ENCODE results near the gene MAGI2.
"Not testable (repeated sequence)": the region's sequence is repeated elsewhere in the genome, so short reads cannot be mapped to it uniquely, and the experiment has no call there.

MAGI2 gene

GRCh38 chr7:78359836-78360235 lies 1093.6 kb downstream of the MAGI2 start:
- no peak for DNase-seq (ENCODE audit: low read depth in 3 of 3)

GRCh38 chr7:78357709-78358108 lies 1095.8 kb downstream of the MAGI2 start:
- DNase-seq (ENCODE audit: low read depth in 3 of 3): no peak

- no peak for DNase-seq (ENCODE audit: low read depth in 3 of 3)
These were observed 1097.6 kb downstream of the MAGI2 start for GRCh38 chr7:78355834-78356233.

DNA sequence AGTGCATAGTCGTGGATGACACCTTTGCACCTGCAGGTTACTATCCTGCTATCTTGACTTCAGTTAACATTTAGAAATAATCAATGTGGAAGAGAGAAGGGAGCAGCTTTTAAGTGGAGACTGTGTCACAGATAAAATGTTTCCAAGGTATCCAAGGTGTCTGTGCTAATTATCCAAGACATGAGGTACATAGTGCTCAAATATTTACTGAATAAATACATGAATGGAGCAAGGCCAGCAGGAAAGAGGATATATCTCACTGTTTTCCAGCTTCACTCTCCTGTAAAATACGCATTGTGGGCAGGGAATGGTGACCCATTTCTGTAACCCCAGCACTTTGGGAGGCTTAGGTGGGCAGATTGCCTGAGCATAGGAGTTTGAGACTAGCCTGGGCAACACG lies 1102.5 kb downstream of the MAGI2 start:
- DNase-seq (ENCODE audit: low read depth in 3 of 3): no peak

DNA sequence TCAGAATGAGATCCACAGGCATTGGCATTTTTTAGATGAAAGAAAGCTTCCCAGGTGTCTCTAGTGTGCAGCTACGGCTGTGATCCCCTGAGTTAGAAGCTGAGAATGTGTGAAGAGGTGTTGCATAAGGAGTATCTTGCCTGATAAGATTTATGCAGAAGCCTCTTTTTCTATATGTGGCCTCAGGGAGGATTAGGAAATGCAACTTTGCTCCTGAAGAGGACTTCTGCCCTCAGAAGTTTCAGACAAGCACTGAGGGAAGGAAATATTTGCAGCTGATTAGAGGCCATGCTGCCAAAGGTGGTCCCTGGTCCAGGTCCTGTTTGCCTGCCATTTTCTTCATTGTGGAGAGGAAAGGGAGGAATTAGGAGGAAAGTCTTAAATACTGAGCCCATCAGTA lies 1103.1 kb downstream of the MAGI2 start:
- DNase-seq (ENCODE audit: low read depth in 3 of 3): no peak

- no peak for DNase-seq (ENCODE audit: low read depth in 3 of 3)
These were observed 1106.6 kb downstream of the MAGI2 start for GRCh38 chr7:78346827-78347226.

- no peak for DNase-seq (ENCODE audit: low read depth in 3 of 3)
These were observed 1107.5 kb downstream of the MAGI2 start for GRCh38 chr7:78345979-78346378.

DNA sequence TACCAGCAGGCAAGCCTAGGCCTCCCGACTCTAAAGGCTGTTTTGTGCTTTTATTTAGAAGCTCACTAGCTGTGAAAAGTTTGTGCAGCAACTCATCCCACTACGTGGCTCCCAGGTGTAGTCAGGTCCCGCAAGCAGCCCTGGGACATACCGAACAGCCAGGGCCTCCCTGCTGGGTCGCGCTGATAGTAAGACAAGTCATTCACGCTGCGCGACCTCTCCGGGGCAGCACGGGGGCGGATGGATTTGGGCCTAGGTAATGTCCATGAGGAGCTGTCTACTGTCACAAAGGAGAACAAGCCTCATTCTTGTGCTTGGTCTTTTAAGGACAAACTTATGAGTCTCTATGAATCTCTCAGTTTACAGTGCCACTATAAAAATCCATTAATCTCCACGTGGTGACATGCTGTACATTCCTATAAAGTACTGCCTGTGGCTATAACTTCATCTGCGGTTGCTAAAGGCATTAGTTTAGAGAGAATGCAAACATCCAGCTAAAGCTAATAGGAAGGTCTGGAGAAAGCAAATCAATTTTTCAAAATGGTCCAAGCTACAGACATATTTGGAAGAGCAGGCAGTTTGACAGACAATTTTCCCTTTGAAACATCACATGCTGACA lies 1108.1 kb downstream of the MAGI2 start:
- no peak for DNase-seq (ENCODE audit: low read depth in 3 of 3)

GRCh38 chr7:78334426-78334825 lies 1119.0 kb downstream of the MAGI2 start:
- no peak for DNase-seq (ENCODE audit: low read depth in 3 of 3)

DNA sequence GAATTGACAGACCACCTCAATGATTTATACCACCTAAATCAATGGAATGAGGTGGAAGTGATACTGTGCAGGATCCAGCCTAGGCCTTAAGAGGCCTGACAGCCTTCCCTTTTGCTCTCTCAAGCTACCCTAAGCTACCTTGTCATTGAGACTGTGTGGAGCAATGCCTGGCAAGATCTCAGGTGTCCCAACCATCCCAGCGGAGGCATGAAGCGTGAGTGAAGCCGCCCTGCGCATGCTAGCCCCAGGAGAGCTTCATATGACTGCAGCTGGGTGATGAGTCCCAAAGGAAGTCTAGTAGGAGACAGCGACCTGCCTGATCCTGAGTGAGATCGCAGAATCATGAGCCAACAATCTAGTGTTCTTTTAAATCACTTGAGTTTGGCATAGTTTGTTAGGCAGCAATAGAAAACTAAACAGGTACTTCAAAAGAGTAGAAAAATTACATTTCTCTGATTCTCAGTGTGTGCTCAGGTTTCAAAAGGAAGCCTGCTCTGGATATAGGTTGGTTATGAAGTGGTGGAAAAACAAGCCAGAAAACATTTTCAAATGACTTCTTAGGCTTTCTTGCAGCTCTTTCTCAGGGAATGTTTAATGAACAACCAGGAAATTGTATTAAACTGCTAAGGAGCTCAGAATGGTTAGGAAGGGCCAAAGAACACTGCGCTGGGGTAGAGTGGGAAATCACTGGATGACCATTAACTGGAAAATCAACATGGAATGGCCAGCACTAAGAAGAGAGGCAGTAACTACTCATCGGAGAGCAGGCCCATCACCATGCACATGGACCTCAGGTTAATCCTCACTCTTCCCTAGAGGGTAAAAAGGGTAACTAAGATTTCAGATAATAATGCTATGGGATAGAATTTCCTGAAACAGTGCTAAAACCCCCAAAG lies 1119.7 kb downstream of the MAGI2 start:
- DNase-seq (ENCODE audit: low read depth in 3 of 3): no peak

DNA sequence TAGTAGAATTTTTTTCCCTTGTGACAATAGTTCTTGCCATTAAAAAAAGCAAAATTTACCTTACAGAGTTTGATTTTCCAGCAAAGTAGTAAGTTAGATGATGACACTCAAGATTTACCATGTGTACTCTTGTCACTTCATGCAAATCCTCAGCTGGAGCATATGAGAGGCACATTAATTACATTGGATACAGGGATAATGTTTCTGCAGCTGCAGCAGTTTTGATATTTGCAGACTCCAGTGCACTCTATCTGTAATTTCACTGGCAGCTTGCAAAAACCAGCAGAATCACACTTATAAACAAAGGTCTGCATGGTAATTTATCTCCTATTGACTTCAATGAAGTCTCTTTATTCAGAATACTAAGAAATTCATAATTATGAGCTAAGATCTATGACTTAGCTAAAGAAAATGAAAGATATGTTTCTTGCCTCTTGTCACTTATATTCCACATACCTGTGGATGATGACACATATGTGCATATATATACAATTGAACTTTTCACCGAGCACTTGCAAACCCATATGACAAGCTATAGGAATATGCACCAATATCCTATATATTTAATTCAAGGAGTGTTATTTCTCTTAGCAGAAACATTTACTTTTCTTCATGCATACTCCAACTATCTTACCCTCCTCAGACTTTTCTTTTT lies 1124.3 kb downstream of the MAGI2 start:
- no peak for DNase-seq (ENCODE audit: low read depth in 3 of 3)

GRCh38 chr7:78327718-78328117 lies 1125.7 kb downstream of the MAGI2 start:
- no peak for DNase-seq (ENCODE audit: low read depth in 3 of 3)

DNA sequence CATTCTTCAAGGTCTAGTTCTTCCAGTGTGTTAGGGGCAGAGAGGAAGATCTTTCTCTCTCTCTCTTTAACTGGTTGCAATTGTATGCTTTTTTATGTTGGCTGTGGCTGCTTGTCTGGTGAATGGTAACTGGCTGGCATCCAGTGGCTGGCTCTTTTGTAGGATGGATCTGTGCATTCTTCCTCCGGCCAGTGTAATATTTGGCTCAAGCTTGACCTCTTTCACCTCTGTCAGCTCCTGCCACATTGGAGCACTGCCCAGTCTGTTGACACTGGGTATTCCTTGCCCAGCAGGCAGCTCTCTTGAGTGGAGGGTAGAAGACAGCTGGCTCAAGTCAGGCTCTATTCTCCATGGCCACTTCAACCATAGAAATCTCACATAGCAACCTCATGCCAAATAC lies 1126.6 kb downstream of the MAGI2 start:
- DNase-seq (ENCODE audit: low read depth in 3 of 3): no peak

DNA sequence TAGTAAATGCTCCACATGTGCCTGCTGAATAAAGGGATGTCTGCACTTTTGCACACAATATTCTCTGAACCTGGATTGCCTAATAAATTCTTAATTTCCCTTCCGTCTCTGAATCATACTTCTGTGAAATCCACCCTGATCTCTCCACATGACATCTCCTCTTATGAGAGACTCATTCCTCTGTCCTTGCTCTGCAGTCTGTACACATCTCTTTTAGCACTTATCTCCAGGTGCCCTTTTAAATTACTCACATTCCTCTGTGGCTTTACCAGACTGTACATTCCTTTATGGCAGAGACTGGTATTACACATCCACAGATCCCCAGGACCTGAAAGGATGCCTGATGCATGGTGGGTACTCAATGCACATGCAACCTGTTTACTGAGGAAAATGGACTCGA lies 1127.3 kb downstream of the MAGI2 start:
- no peak for DNase-seq (ENCODE audit: low read depth in 3 of 3)

DNA sequence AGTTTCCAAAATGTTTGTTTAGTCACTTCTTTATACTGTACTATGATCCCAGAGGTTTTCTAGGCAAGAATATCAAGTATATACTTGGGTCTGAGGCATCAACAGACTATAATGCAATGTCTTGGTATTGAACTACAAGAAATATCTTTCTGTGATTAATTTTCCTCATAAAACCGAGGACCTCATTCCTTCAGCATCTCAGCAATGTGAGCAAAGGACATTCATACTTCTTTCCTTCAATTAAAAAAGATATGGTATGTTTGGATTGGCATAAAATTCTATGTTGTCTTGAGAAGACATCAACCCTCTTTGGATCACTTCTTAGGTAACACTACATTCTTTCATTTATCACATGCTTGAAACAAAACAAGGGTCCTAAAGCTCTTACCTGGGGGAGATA lies 1130.3 kb downstream of the MAGI2 start:
- DNase-seq (ENCODE audit: low read depth in 3 of 3): no peak

DNA sequence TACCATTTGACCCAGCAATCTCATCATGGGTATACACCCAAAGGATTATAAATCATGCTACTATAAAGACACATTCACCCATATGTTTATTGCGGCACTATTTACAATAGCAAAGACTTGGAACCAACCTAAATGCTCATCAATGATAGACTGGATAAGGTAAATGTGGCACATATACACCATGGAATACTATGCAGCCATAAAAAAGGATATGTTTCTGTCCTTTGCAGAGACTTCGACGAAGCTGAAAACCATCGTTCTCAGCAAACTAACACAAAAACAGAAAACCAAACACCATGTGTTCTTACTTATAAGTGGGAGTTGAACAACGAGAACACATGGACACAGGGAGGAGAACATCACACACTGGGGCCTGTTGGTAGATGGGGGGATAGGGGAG lies 1131.2 kb downstream of the MAGI2 start:
- DNase-seq (ENCODE audit: low read depth in 3 of 3): not testable (repeated sequence)

GRCh38 chr7:78317371-78317770 lies 1136.1 kb downstream of the MAGI2 start:
- DNase-seq (ENCODE audit: low read depth in 3 of 3): no peak

- DNase-seq (ENCODE audit: low read depth in 3 of 3): no peak
These were observed 1137.4 kb downstream of the MAGI2 start for GRCh38 chr7:78316110-78316509.

- no peak for DNase-seq (ENCODE audit: low read depth in 3 of 3)
These were observed 1138.3 kb downstream of the MAGI2 start for GRCh38 chr7:78315119-78315518.

GRCh38 chr7:78311181-78311580 lies 1142.3 kb downstream of the MAGI2 start:
- DNase-seq (ENCODE audit: low read depth in 3 of 3): no peak

GRCh38 chr7:78307892-78308291 lies 1145.6 kb downstream of the MAGI2 start:
- no peak for DNase-seq (ENCODE audit: low read depth in 3 of 3)

- no peak for DNase-seq (ENCODE audit: low read depth in 3 of 3)
These were observed 1146.8 kb downstream of the MAGI2 start for GRCh38 chr7:78306634-78307033.

DNA sequence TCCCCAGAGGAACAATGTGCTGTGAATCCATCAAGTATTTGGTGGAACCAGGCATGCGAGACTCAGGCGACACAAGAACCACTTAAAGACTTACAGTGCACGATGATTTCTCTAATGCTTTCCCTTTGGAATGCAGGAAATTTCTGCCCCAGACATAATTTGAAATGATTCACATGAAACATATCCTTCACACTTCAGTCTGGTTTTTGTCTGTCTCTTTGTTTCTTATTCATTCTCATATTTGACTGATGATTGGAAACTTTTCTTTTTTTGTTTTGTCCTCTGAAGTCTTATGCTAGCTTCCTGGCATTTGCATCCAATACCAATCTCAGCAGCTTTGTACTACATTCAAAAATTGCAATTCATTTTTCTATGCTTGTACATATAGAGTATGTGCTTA lies 1152.1 kb downstream of the MAGI2 start:
- no peak for DNase-seq (ENCODE audit: low read depth in 3 of 3)
